CD14-positive monocyte (primary cell): ENCODE measurements around the gene OR8K3. TPM values are rescaled to one million over a fixed set of nuclear protein-coding genes. Genes with fewer than 3 reads are reported as not detected.

Source experiments
- DNase-seq, 3 donors: peaks; one replicate each; pipeline ENCODE4 v3.0.0-alpha.2; 2011 to 2022
- H2AFZ ChIP-seq: 2 replicates; pipeline ENCODE4 v1.6.0; 2012; ENCODE audit warnings: mild to moderate bottlenecking, low read depth, low read length, inconsistent platforms; ENCODE audit not compliant: insufficient read depth, poor library complexity, severe bottlenecking
- H3K27ac ChIP-seq, 2 donors: 1 replicate in 1 of 2; 2 replicates in 1 of 2; pipeline ENCODE4 v1.5.1; 2012 to 2013; ENCODE audit warnings: low read length in 2 of 2, control low read depth in 1 of 2, inconsistent platforms in 1 of 2, low read depth in 1 of 2, mild to moderate bottlenecking in 1 of 2
- H3K27me3 ChIP-seq, 2 donors: one replicate each; pipeline versions ENCODE4 v1.6.0 to v1.6.1; 2011 to 2013; ENCODE audit warnings: low read length in 2 of 2; ENCODE audit not compliant: control insufficient read depth in 2 of 2, insufficient read depth in 2 of 2
- H3K36me3 ChIP-seq, 2 donors: replicated peaks in 1 of 2; 1 replicate in 1 of 2; 2 replicates in 1 of 2; pipeline versions ENCODE4 v1.5.1 to v1.6.1; 2012 to 2013; ENCODE audit warnings: low read length in 2 of 2, control low read depth in 1 of 2, inconsistent platforms in 1 of 2, mild to moderate bottlenecking in 1 of 2; ENCODE audit not compliant: insufficient read depth in 2 of 2, control insufficient read depth in 1 of 2
- H3K4me1 ChIP-seq, 2 donors: 1 replicate in 1 of 2; 2 replicates in 1 of 2; pipeline versions ENCODE4 v1.5.1 to v1.6.1; 2012 to 2013; ENCODE audit warnings: low read length in 2 of 2, control low read depth in 1 of 2, inconsistent platforms in 1 of 2, mild to moderate bottlenecking in 1 of 2, moderate library complexity in 1 of 2; ENCODE audit not compliant: insufficient read depth in 2 of 2, control insufficient read depth in 1 of 2
- H3K4me2 ChIP-seq: replicated peaks from 2 replicates; pipeline ENCODE3; 2012; ENCODE audit warnings: low read length, moderate library complexity, mild to moderate bottlenecking; ENCODE audit not compliant: poor library complexity, severe bottlenecking; ENCODE audit errors: extremely low read depth
- H3K4me3 ChIP-seq, 3 experiments: fragments of 200-600 bp in 1 of 3; sonication (generic) in 1 of 3; replicated peaks in 1 of 3; 1 replicate in 2 of 3; 2 replicates in 1 of 3; pipeline ENCODE4 v1.5.1; 2011 to 2013; ENCODE audit warnings: low read length in 3 of 3, mild to moderate bottlenecking in 3 of 3, control low read depth in 2 of 3, low read depth in 2 of 3, inconsistent platforms in 1 of 3, moderate library complexity in 1 of 3
- H3K79me2 ChIP-seq: 2 replicates; pipeline ENCODE4 v1.6.0; 2012; ENCODE audit warnings: mild to moderate bottlenecking, control low read depth, inconsistent platforms, low read length, moderate library complexity; ENCODE audit not compliant: insufficient read depth
- H3K9ac ChIP-seq: 2 replicates; pipeline ENCODE4 v1.6.0; 2017; ENCODE audit warnings: low read length, mild to moderate bottlenecking; ENCODE audit not compliant: insufficient read depth, poor library complexity, severe bottlenecking
- H3K9me3 ChIP-seq, 2 donors: replicated peaks in 1 of 2; 1 replicate in 1 of 2; 2 replicates in 1 of 2; pipeline versions ENCODE4 v1.5.1 to v1.6.1; 2012 to 2013; ENCODE audit warnings: low read length in 2 of 2, control low read depth in 1 of 2; ENCODE audit not compliant: control insufficient read depth in 1 of 2, insufficient read depth in 1 of 2
- H4K20me1 ChIP-seq: 2 replicates; pipeline ENCODE4 v1.6.0; 2012; ENCODE audit warnings: mild to moderate bottlenecking, low read length, control low read depth, moderate library complexity; ENCODE audit not compliant: insufficient read depth
- H3K27ac Mint-ChIP-seq, 7 donors: one replicate each; pipeline ENCODE4 v1.8.0; 2020; ENCODE audit warnings: mild to moderate bottlenecking in 7 of 7, mixed read lengths in 7 of 7, moderate library complexity in 6 of 7, inconsistent platforms in 2 of 7
- H3K27me3 Mint-ChIP-seq, 3 donors: one replicate each; pipeline ENCODE4 v1.8.0; 2021 to 2022; ENCODE audit warnings: low read depth in 3 of 3, mild to moderate bottlenecking in 3 of 3, mixed read lengths in 3 of 3, moderate library complexity in 3 of 3, inconsistent platforms in 1 of 3
- H3K36me3 Mint-ChIP-seq, 2 donors: one replicate each; pipeline ENCODE4 v1.8.0; 2020; ENCODE audit warnings: mixed read lengths in 2 of 2, inconsistent platforms in 1 of 2, mild to moderate bottlenecking in 1 of 2
- H3K4me1 Mint-ChIP-seq: one replicate; pipeline ENCODE4 v1.8.0; 2020; ENCODE audit warnings: mild to moderate bottlenecking, mixed read lengths
- H3K4me3 Mint-ChIP-seq, 2 donors: one replicate each; pipeline ENCODE4 v1.8.0; 2020; ENCODE audit warnings: mild to moderate bottlenecking in 2 of 2, mixed read lengths in 2 of 2, moderate library complexity in 1 of 2
- H3K9me3 Mint-ChIP-seq, 7 donors: one replicate each; pipeline ENCODE4 v1.8.0; 2020 to 2022; ENCODE audit warnings: mixed read lengths in 7 of 7, mild to moderate bottlenecking in 6 of 7, moderate library complexity in 6 of 7, inconsistent platforms in 2 of 7
- CTCF ChIP-seq: fragments of 200-600 bp; IDR thresholded peaks from one replicate; pipeline ENCODE4 v1.8.0; 2022; ENCODE audit warnings: antibody characterized with exemption, mild to moderate bottlenecking
- WGBS: methylation state at CpG from one replicate; pipeline ENCODE4 v1.1.5; 2013; ENCODE audit warnings: missing lambda C conversion rate; ENCODE audit not compliant: insufficient coverage; 5-methylcytosine and 5-hydroxymethylcytosine counted together
- intact Hi-C, 2 donors: fragments of 100-400 bp; cut with micrococcal nuclease; formaldehyde crosslinking; loops; one replicate each; pipeline versions ENCODE4 v1.15.0 to v1.15.1; 2023
- polyA plus RNA-seq, 3 donors: library from polyadenylated mRNA; depleted of rRNA in 1 of 3; unstranded in 2 of 3; stranded (reverse) in 1 of 3; fragments of 300-500 nt in 2 of 3; fragments of >200 nt in 1 of 3; fragmentation: Illumina TruSeq in 2 of 3; gene quantifications; 1 replicate in 2 of 3; 2 replicates in 1 of 3; pipeline ENCODE4 v1.2.3, GENCODE V29; 2012 to 2021

Gene OR8K3
- polyA plus RNA-seq, 3 donors = not detected

GRCh38 chr11:56296898-56297297, 18.0 kb upstream of the OR8K3 start:
- Histone ChIP-seq H3K4me2 (no peak overlapping the region), H3K9me3 (peaks cover 0 to 4% of the 10 kb centered on the region in 2 donors), H3K9ac (no peak overlapping the region), H3K36me3 (no peaks in the 10 kb centered on the region), H4K20me1 (no peaks in the 10 kb centered on the region), H3K4me3 (no peak overlapping the region), H3K27ac (no peak overlapping the region), H2AFZ (no peak overlapping the region), H3K4me1 (no peaks in the 10 kb centered on the region), H3K27me3 (no peaks in the 10 kb centered on the region), H3K79me2 (no peaks in the 10 kb centered on the region)
- DNase-seq = no peak
- intact Hi-C loops = no loop called here
- H3K4me1 Mint-ChIP-seq = no peaks in the 10 kb centered on the region
- 100% methylated on average over 1 of the region's 4 CpGs for WGBS
- H3K9me3 Mint-ChIP-seq = peaks cover 0 to 8% (median 0%) of the 10 kb centered on the region in 7 donors
- no peak overlapping the region for H3K27ac Mint-ChIP-seq
- H3K4me3 Mint-ChIP-seq = no peak overlapping the region
- TF ChIP-seq CTCF = no peak
- H3K36me3 Mint-ChIP-seq = no peaks in the 10 kb centered on the region
- H3K27me3 Mint-ChIP-seq = peaks cover 0 to 1% (median 0%) of the 10 kb centered on the region in 3 donors

- no peaks in the 10 kb centered on the region for H4K20me1 ChIP-seq
- Mint-ChIP-seq H3K27ac (no peak overlapping the region), H3K9me3 (peaks cover 6 to 19% (median 11%) of the 10 kb centered on the region in 7 donors), H3K27me3 (no peaks in the 10 kb centered on the region), H3K36me3 (no peaks in the 10 kb centered on the region), H3K4me1 (no peaks in the 10 kb centered on the region), H3K4me3 (no peak overlapping the region)
- no peak overlapping the region for H3K4me3 ChIP-seq
- no peak for TF ChIP-seq CTCF
- H3K27me3 ChIP-seq = no peaks in the 10 kb centered on the region
- intact Hi-C loops = no loop called here
- H2AFZ ChIP-seq = no peak overlapping the region
- no peaks in the 10 kb centered on the region for H3K79me2 ChIP-seq
- WGBS = 79% methylated on average over 3 of the region's 3 CpGs
- no peak overlapping the region for H3K9ac ChIP-seq
- H3K9me3 ChIP-seq = peaks cover 21 to 33% of the 10 kb centered on the region in 2 donors
- no peaks in the 10 kb centered on the region for H3K4me1 ChIP-seq
- DNase-seq = no peak
- no peaks in the 10 kb centered on the region for H3K36me3 ChIP-seq
- no peak overlapping the region for H3K4me2 ChIP-seq
- H3K27ac ChIP-seq = no peak overlapping the region
These were observed 7.1 kb upstream of the OR8K3 start for GRCh38 chr11:56307836-56308235.
